HG03196 (cell line): Measurements from ENCODE around the gene MRPL1.
"Not testable (repeated sequence)": the region's sequence is repeated elsewhere in the genome, so short reads cannot be mapped to it uniquely, and the experiment has no call there.

Source experiments
- ATAC-seq: cut with Tn5 transposase; IDR thresholded peaks from one replicate; pipeline ENCODE4 v1.9.1; 2021; ENCODE audit not compliant: unreplicated experiment

Gene MRPL1

GRCh38 chr4:77963004-77963403 lies 100.4 kb downstream of the MRPL1 start:
- ATAC-seq = no peak

GRCh38 chr4:77973657-77974056 lies 111.0 kb downstream of the MRPL1 start:
- ATAC-seq = not testable (repeated sequence)

- ATAC-seq = not testable (repeated sequence)
Observed at GRCh38 chr4:77982900-77983540, 120.4 kb downstream of the MRPL1 start.

- ATAC-seq = not testable (repeated sequence)
Observed at GRCh38 chr4:77983612-77984311, 121.1 kb downstream of the MRPL1 start.

GRCh38 chr4:77989968-77990367 lies 127.3 kb downstream of the MRPL1 start:
- no peak for ATAC-seq

- ATAC-seq = no peak
Observed at GRCh38 chr4:77990456-77990855, 127.8 kb downstream of the MRPL1 start.

GRCh38 chr4:77990904-77991358 lies 128.3 kb downstream of the MRPL1 start:
- ATAC-seq = no peak

GRCh38 chr4:77992581-77992980 lies 130.0 kb downstream of the MRPL1 start:
- no peak for ATAC-seq

GRCh38 chr4:77994194-77994721 lies 131.6 kb downstream of the MRPL1 start:
- ATAC-seq = no peak

- no peak for ATAC-seq
Observed at GRCh38 chr4:77996076-77996475, 133.4 kb downstream of the MRPL1 start.

GRCh38 chr4:78001531-78001930 lies 138.9 kb downstream of the MRPL1 start:
- no peak for ATAC-seq

- ATAC-seq = no peak
Observed at GRCh38 chr4:78002260-78002659, 139.6 kb downstream of the MRPL1 start.
